IMR-90 (cell line): ENCODE measurements around the gene OSBPL8. TPM values are rescaled to one million over a fixed set of nuclear protein-coding genes. Genes with fewer than 3 reads are reported as not detected.

ENCODE experiments used
- ATAC-seq: fragments of 200-7000 bp; cut with Tn5 transposase; 2 replicates; pipeline ENCODE4 v1.9.1; 2020; ENCODE audit warnings: low read depth, mild to moderate bottlenecking, moderate library complexity
- BruUV-seq: library from RNA; stranded (reverse); fragments of 400-500 nt; replicated peaks from 2 replicates; lab custom pipeline; 2021; lab: Mats Ljungman, UMichigan
- CTCF ChIA-PET: fragments of 300-600 bp; formaldehyde crosslinking; extraction: SDS; loops from one replicate; lab custom pipeline; 2021; ENCODE audit warnings: antibody characterized with exemption; lab: Yijun Ruan, JAX
- POLR2A ChIA-PET: fragments of 300-600 bp; sonication (Branson Sonifier 250); formaldehyde crosslinking; loops from one replicate; lab custom pipeline; 2022; ENCODE audit warnings: antibody characterized with exemption; ENCODE audit not compliant: unreplicated experiment; lab: Charles Lee
- DNase-seq: peaks from one replicate; pipeline ENCODE4 v3.0.0; 2013
- H2AFZ ChIP-seq: replicated peaks from 2 replicates; pipeline ENCODE3; 2013; ENCODE audit warnings: low read length, mild to moderate bottlenecking; ENCODE audit not compliant: poor library complexity
- H2AK5ac ChIP-seq: 2 replicates; pipeline ENCODE4 v1.6.1; 2013; ENCODE audit warnings: low read depth, low read length, inconsistent platforms
- H2AK9ac ChIP-seq: replicated peaks from 2 replicates; pipeline ENCODE3; 2013; ENCODE audit warnings: mild to moderate bottlenecking, low read depth, low read length, moderate library complexity; ENCODE audit not compliant: poor library complexity
- H2BK120ac ChIP-seq: 2 replicates; pipeline ENCODE4 v1.6.1; 2013; ENCODE audit warnings: low read depth, low read length, inconsistent platforms
- H2BK15ac ChIP-seq: 3 replicates; pipeline ENCODE4 v1.6.1; 2013; ENCODE audit warnings: low read depth, low read length, inconsistent platforms
- H2BK20ac ChIP-seq: 2 replicates; pipeline ENCODE4 v1.6.1; 2013; ENCODE audit warnings: low read depth, mild to moderate bottlenecking, inconsistent platforms, low read length, moderate library complexity
- H2BK5ac ChIP-seq: 2 replicates; pipeline ENCODE4 v1.6.1; 2013; ENCODE audit warnings: mild to moderate bottlenecking, low read depth, low read length, inconsistent platforms; ENCODE audit not compliant: poor library complexity, severe bottlenecking
- H3K14ac ChIP-seq: replicated peaks from 2 replicates; pipeline ENCODE4 v1.6.1; 2013; ENCODE audit warnings: low read depth, low read length, inconsistent platforms
- H3K18ac ChIP-seq: 2 replicates; pipeline ENCODE4 v1.6.1; 2013; ENCODE audit warnings: low read depth, low read length, control low read depth
- H3K23ac ChIP-seq: 2 replicates; pipeline ENCODE4 v1.6.1; 2013; ENCODE audit warnings: low read depth, low read length, inconsistent platforms
- H3K27ac ChIP-seq: 2 replicates; pipeline ENCODE4 v1.5.1; 2013; ENCODE audit warnings: mild to moderate bottlenecking, control low read depth, low read length; ENCODE audit not compliant: insufficient read depth
- H3K27me3 ChIP-seq: 2 replicates; pipeline ENCODE4 v1.6.1; 2013; ENCODE audit warnings: low read length; ENCODE audit not compliant: control insufficient read depth, insufficient read depth
- H3K36me3 ChIP-seq: 2 replicates; pipeline ENCODE4 v1.6.1; 2013; ENCODE audit warnings: low read length, mixed read lengths; ENCODE audit not compliant: control insufficient read depth, insufficient read depth
- H3K4ac ChIP-seq: 2 replicates; pipeline ENCODE4 v1.6.1; 2013; ENCODE audit warnings: low read depth, low read length, inconsistent platforms
- H3K4me1 ChIP-seq: 2 replicates; pipeline ENCODE4 v1.6.1; 2013; ENCODE audit warnings: low read length, mixed read lengths; ENCODE audit not compliant: control insufficient read depth, insufficient read depth
- H3K4me2 ChIP-seq: 2 replicates; pipeline ENCODE4 v1.6.1; 2013; ENCODE audit warnings: low read depth, mild to moderate bottlenecking, control low read depth, low read length, moderate library complexity
- H3K4me3 ChIP-seq: 2 replicates; pipeline ENCODE4 v1.5.1; 2013; ENCODE audit warnings: low read depth, mild to moderate bottlenecking, control low read depth, low read length, moderate library complexity; ENCODE audit not compliant: insufficient read depth
- H3K56ac ChIP-seq: 2 replicates; pipeline ENCODE4 v1.6.1; 2013; ENCODE audit warnings: low read length, inconsistent platforms; ENCODE audit not compliant: insufficient read depth; ENCODE audit errors: extremely low read depth
- H3K79me1 ChIP-seq, 2 experiments: 2 replicates each; pipeline ENCODE4 v1.6.1; 2013; ENCODE audit warnings: low read length in 2 of 2, inconsistent platforms in 1 of 2, low read depth in 1 of 2
- H3K9ac ChIP-seq: 2 replicates; pipeline ENCODE4 v1.6.1; 2013; ENCODE audit warnings: low read depth, low read length, control low read depth
- H3K9me1 ChIP-seq: 2 replicates; pipeline ENCODE4 v1.6.1; 2013; ENCODE audit warnings: low read length, inconsistent platforms; ENCODE audit not compliant: insufficient read depth
- H3K9me3 ChIP-seq: 2 replicates; pipeline ENCODE4 v1.6.1; 2013; ENCODE audit warnings: low read length; ENCODE audit not compliant: control insufficient read depth, insufficient read depth
- H4K20me1 ChIP-seq: 2 replicates; pipeline ENCODE4 v1.6.1; 2013; ENCODE audit warnings: low read length, inconsistent platforms; ENCODE audit not compliant: insufficient read depth
- H4K5ac ChIP-seq: 2 replicates; pipeline ENCODE4 v1.6.1; 2013; ENCODE audit warnings: mild to moderate bottlenecking, low read depth, low read length, control low read depth
- H4K8ac ChIP-seq, 2 experiments: 2 replicates each; pipeline ENCODE4 v1.6.1; 2013; ENCODE audit warnings: low read depth in 2 of 2, low read length in 2 of 2, control low read depth in 1 of 2, inconsistent platforms in 1 of 2
- H4K91ac ChIP-seq: 2 replicates; pipeline ENCODE4 v1.6.1; 2013; ENCODE audit warnings: low read depth, low read length, inconsistent platforms; ENCODE audit not compliant: insufficient read depth
- BHLHE40 ChIP-seq: fragments of 150-350 bp; IDR thresholded peaks from 2 replicates; pipeline ENCODE4 v1.6.1; 2016; ENCODE audit warnings: mild to moderate bottlenecking, low read depth, low read length
- CHD1 ChIP-seq: IDR thresholded peaks from 2 replicates; pipeline ENCODE4 v1.6.1; 2012; ENCODE audit warnings: low read depth, low read length, improper control_type of control experiment
- MXI1 ChIP-seq: IDR thresholded peaks from 2 replicates; pipeline ENCODE4 v1.6.1; 2012; ENCODE audit warnings: low read depth, mild to moderate bottlenecking, low read length, moderate library complexity, borderline replicate concordance
- WGBS, 2 experiments: methylation state at CpG; one replicate each; pipeline versions ENCODE4 v1.1.5 to v1.1.7; 2013; ENCODE audit warnings: missing lambda C conversion rate in 2 of 2; ENCODE audit not compliant: insufficient read length in 1 of 2; ENCODE audit errors: extremely low coverage in 2 of 2; 5-methylcytosine and 5-hydroxymethylcytosine counted together
- dilution Hi-C: fragments of 300-500 bp; cut with HindIII; formaldehyde crosslinking; loops from one replicate; pipeline ENCODE4 v1.14.3; 2018; ENCODE audit warnings: low sequenced_read_pairs; ENCODE audit not compliant: unreplicated experiment
- in situ Hi-C: fragments of 300-500 bp; cut with MboI; formaldehyde crosslinking; loops from 3 replicates; pipeline ENCODE4 v1.14.3; 2019; ENCODE audit warnings: low sequenced_read_pairs, inconsistent platforms, mixed read lengths
- intact Hi-C: fragments of 100-400 bp; cut with micrococcal nuclease; formaldehyde crosslinking; loops from 2 replicates; pipeline ENCODE4 v1.10.0; 2022
- polyA plus RNA-seq, 3 experiments: library from polyadenylated mRNA; depleted of rRNA; stranded (reverse); fragments of >200 nt; gene quantifications; 2 replicates each; pipeline ENCODE4 v1.2.3, GENCODE V29; 2012; ENCODE audit warnings: low replicate concordance in 1 of 3
- total RNA-seq: library from RNA; depleted of rRNA; stranded (reverse); fragments of >200 nt; gene quantifications from 2 replicates; pipeline ENCODE4 v1.2.3, GENCODE V29; 2012

The OSBPL8 gene
- total and polyA plus RNA-seq, 2 of the 4 experiments (the other 2 are of a cell fraction): 17.8 to 24.2 TPM

GRCh38 chr12:76519538-76519937, 40.0 kb downstream of the OSBPL8 start:
- H3K4me2 ChIP-seq: no peak overlapping the region
- 90% methylated on average over 2 of the region's 5 CpGs; no CpG with 5 or more reads in 1 of the 2 experiments for WGBS, 2 experiments

More at GRCh38 chr12:76519538-76519937, 40.0 kb downstream of the OSBPL8 start:
- Histone ChIP-seq H4K5ac (no peak overlapping the region), H3K56ac (no peak overlapping the region), H3K9me3 (peaks cover 2% of the 10 kb centered on the region; the same call in 1 of the 2 replicates), H3K27me3 (no peaks in the 10 kb centered on the region), H2BK15ac (no peak overlapping the region), H3K79me1 (peaks cover 31 to 57% of the 10 kb centered on the region in 2 experiments), H2AK5ac (no peak overlapping the region), H3K27ac (no peak overlapping the region), H4K8ac (no peak overlapping the region), H4K20me1 (peaks cover 11% of the 10 kb centered on the region), H3K4me3 (no peak overlapping the region), H2AK9ac (no peak overlapping the region), H2AFZ (no peak overlapping the region), H3K36me3 (peaks cover 2% of the 10 kb centered on the region; the same call in 1 of the 2 replicates), H4K91ac (no peak overlapping the region), H3K23ac (no peak overlapping the region), H3K9ac (no peak overlapping the region), H3K4ac (no peak overlapping the region), H3K9me1 (no peaks in the 10 kb centered on the region), H2BK5ac (no peak overlapping the region), H3K4me1 (no peaks in the 10 kb centered on the region), H3K14ac (no peak overlapping the region), H3K18ac (no peak overlapping the region), H2BK120ac (no peak overlapping the region), H2BK20ac (no peak overlapping the region)
- ChIA-PET POLR2A (no interaction called here), CTCF (interaction anchor here (0.6 kb wide), 1 partner anchor 49 kb away, joined by 3 read pairs; no protein-coding TSS in a partner anchor)
- ATAC-seq (no peak), DNase-seq (no peak)
- in situ Hi-C loops (no loop called here), intact Hi-C loops (no loop called here), dilution Hi-C loops (no loop called here)
- BruUV-seq: no TSS peak
- TF ChIP-seq BHLHE40 (no peak), MXI1 (no peak), CHD1 (no peak)
